ENCODE measurements around the gene NNMT. TPM values are rescaled to one million over a fixed set of nuclear protein-coding genes. Genes with fewer than 3 reads are reported as not detected.

The NNMT gene
- total and polyA plus RNA-seq, 8 donors: 4.8 to 139 (median 61.9) TPM

DNA sequence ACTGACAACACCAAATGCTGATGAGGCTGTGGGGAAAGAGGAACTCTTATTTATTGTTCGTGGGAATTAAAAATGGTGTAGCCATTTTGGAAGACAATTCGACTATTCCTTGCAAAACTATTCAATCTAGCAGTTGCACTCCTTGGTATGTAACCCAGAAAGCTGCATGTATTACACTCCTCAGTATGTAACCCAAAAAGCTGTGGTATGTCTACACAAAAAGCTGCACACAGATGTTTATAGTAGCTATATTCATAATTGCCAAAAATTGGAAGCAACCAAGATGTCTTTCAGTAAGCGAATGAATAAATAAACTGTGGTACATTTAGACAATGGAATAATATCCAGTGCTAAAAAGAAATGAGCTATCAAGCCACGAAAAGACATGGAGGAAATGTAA, 4.9 kb downstream of the NNMT start:
- peak overlapping the region in 1 of 4 donors; percentile 13 for H3K4me3 ChIP-seq
- intact Hi-C loops (cut with DNase I): no loop called here
- 66 to 74% methylated on average over 4 of the region's 4 CpGs for WGBS, 2 donors
- TF ChIP-seq, protein P1, sequence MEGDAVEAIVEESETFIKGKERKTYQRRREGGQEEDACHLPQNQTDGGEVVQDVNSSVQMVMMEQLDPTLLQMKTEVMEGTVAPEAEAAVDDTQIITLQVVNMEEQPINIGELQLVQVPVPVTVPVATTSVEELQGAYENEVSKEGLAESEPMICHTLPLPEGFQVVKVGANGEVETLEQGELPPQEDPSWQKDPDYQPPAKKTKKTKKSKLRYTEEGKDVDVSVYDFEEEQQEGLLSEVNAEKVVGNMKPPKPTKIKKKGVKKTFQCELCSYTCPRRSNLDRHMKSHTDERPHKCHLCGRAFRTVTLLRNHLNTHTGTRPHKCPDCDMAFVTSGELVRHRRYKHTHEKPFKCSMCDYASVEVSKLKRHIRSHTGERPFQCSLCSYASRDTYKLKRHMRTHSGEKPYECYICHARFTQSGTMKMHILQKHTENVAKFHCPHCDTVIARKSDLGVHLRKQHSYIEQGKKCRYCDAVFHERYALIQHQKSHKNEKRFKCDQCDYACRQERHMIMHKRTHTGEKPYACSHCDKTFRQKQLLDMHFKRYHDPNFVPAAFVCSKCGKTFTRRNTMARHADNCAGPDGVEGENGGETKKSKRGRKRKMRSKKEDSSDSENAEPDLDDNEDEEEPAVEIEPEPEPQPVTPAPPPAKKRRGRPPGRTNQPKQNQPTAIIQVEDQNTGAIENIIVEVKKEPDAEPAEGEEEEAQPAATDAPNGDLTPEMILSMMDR (IDR thresholded peaks at IDR 0.05): no peak
- H3K27me3 ChIP-seq: no peaks in the 10 kb centered on the region
- no peaks in the 10 kb centered on the region for H3K36me3 ChIP-seq
- no peak for ATAC-seq
- H3K27ac ChIP-seq: no peak overlapping the region
- FAIRE-seq: no peak
- no peak for DNase-seq
- no peaks in the 10 kb centered on the region for H3K9me3 ChIP-seq
- H3K4me1 ChIP-seq: no peaks in the 10 kb centered on the region

DNA sequence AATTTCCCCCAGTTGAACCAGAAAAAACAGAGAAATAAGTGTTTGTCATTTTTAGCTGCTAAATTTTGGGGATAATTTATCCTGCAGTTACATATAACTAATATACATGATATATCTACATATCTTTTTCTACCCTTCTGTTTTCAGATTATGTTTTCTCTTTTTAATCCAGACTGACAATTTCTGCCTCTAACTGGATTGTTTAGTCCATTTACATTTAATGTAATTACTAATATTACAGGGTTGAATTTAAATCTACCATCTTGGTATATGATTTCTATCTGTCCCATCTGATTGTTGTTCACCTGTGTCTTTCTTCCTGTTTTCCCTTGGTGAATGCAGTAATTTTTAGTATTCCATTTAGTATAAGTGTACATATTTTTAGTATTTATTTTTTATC, 5.7 kb downstream of the NNMT start:
- Histone ChIP-seq H3K27ac (no peak overlapping the region), H3K4me1 (no peaks in the 10 kb centered on the region), H3K36me3 (no peaks in the 10 kb centered on the region), H3K9me3 (no peaks in the 10 kb centered on the region), H3K4me3 (no peak overlapping the region), H3K27me3 (no peaks in the 10 kb centered on the region)
- ATAC-seq (no peak), DNase-seq (no peak), FAIRE-seq (no peak)
- TF ChIP-seq, protein P1 (IDR thresholded peaks at IDR 0.05): no peak
- intact Hi-C loops (cut with DNase I): no loop called here

DNA sequence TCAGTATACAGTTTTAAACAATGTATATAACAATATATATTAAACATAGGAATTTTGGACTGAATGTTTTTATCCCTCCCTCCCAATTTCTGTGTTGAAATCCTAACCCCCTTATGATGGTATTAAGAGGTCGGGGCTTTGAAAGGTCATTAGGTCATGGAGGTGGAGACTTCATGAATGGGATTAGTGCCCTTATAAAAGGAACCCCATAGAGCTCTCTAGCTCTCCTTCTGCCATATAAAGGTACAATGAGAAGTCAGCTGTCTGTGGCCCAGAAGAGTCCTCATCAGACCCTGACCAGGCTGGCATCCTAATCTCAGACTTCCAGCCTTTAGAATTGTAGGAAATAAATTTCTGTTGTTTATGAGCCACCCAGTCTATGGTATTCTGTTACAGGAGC, 6.5 kb downstream of the NNMT start:
- no peak overlapping the region for H3K27ac ChIP-seq
- intact Hi-C loops (cut with DNase I): no loop called here
- FAIRE-seq: no peak

DNA sequence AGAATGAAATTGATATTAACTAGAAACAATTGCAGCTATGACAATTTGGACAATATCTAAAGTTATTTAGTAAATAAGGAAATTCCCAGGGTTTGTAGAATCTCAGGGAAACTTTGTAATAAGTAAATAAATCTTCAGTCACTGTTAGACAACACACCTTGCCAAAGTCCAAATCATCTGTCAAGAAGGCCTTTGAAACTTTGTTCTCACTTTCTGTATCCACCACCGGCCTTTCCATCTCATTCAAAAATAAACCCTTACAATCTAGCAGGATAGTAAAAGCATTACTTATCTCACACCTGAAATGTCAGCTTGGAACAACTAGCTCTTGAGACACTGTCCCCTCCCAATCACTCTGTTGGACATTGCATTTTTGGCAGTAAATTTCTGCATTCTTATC, 7.9 kb downstream of the NNMT start:
- FAIRE-seq: no peak
- Histone ChIP-seq H3K27ac (peak overlapping the region in 1 of 4 donors; percentile 10), H3K4me3 (no peak overlapping the region), H3K36me3 (no peaks in the 10 kb centered on the region), H3K9me3 (no peaks in the 10 kb centered on the region), H3K27me3 (no peaks in the 10 kb centered on the region), H3K4me1 (peaks cover 0 to 3% (median 0%) of the 10 kb centered on the region in 3 donors)
- WGBS, 2 donors: 27 to 41% methylated on average over 1 of the region's 1 CpG
- DNase-seq: no peak
- TF ChIP-seq, protein P1 (IDR thresholded peaks at IDR 0.05): no peak
- ATAC-seq: peak in 1 of 4 donors; percentile 14
- intact Hi-C loops (cut with DNase I): no loop called here

More for the DNA sequence above, 6.5 kb downstream of the NNMT start:
- no peaks in the 10 kb centered on the region for H3K27me3 ChIP-seq
- TF ChIP-seq, protein P1 (IDR thresholded peaks at IDR 0.05): no peak
- 33 to 38% methylated on average over 1 of the region's 1 CpG for WGBS, 2 donors
- H3K36me3 ChIP-seq: no peaks in the 10 kb centered on the region
- H3K9me3 ChIP-seq: no peaks in the 10 kb centered on the region
- ATAC-seq (no peak), DNase-seq (no peak)
- no peak overlapping the region for H3K4me3 ChIP-seq
- H3K4me1 ChIP-seq: no peaks in the 10 kb centered on the region

DNA sequence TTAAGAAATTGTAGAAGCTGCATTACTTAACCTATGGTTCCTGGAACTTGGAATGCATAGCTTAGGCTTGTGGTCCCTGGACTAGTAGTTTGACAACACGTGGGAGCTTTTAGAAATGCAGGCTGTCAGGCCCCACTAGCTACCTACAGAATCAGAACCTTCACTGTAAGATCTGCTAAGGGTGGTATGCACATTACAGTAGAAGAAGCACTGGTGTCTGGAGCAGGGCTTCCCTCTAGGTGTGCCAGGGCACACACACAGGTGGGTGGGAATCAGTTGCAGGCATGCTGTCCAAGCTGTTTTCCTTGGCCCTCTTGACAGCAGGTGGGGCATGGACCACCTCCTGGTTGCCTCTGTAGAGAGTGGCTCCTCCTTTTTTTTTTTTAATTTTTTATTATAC, 8.8 kb downstream of the NNMT start:
- WGBS, 2 donors: 44 to 52% methylated on average over 1 of the region's 1 CpG

More for the DNA sequence above, 8.8 kb downstream of the NNMT start:
- DNase-seq (no peak), ATAC-seq (no peak), FAIRE-seq (no peak)
- Histone ChIP-seq H3K27ac (no peak overlapping the region), H3K4me1 (peaks cover 0 to 5% (median 0%) of the 10 kb centered on the region in 3 donors), H3K9me3 (no peaks in the 10 kb centered on the region), H3K27me3 (peaks cover 0 to 3% (median 0%) of the 10 kb centered on the region in 4 donors), H3K36me3 (no peaks in the 10 kb centered on the region), H3K4me3 (no peak overlapping the region)
- TF ChIP-seq, protein P1 (IDR thresholded peaks at IDR 0.05): no peak
- intact Hi-C loops (cut with DNase I): no loop called here
